ENCODE measurements around the gene AQP12B. TPM values are rescaled to one million over a fixed set of nuclear protein-coding genes. Genes with fewer than 3 reads are reported as not detected.

Gene AQP12B
- total RNA-seq, 6 experiments from 2014 or later: not detected

- WGBS (ENCODE audit: insufficient coverage, low coverage, low lambda C conversion rate, missing lambda C conversion rate): 64% methylated on average over 4 of the region's 31 CpGs
- Histone ChIP-seq H3K4me1 (no peaks in the 10 kb centered on the region), H3K4me3 (no peak overlapping the region), H3K9me3 (no peaks in the 10 kb centered on the region), H3K27ac (no peak overlapping the region), H3K36me3 (no peaks in the 10 kb centered on the region), H3K27me3 (no peaks in the 10 kb centered on the region)
- no peak for TF ChIP-seq CTCF (IDR thresholded peaks at IDR 0.05)
- TF ChIP-seq POLR2A (IDR thresholded peaks at IDR 0.05): no peak
- no peak for ATAC-seq
- DNase-seq: no peak
- intact Hi-C loops (cut with DNase I): no loop called here
Observed at GRCh38 chr2:240717681-240718581, 35.2 kb upstream of the AQP12B start.

GRCh38 chr2:240717181-240717641 lies 34.5 kb upstream of the AQP12B start:
- no peaks in the 10 kb centered on the region for H3K36me3 ChIP-seq
- intact Hi-C loops (cut with DNase I): no loop called here
- H3K4me3 ChIP-seq: no peak overlapping the region
- H3K27me3 ChIP-seq: no peaks in the 10 kb centered on the region
- TF ChIP-seq CTCF (IDR thresholded peaks at IDR 0.05) (no peak), POLR2A (IDR thresholded peaks at IDR 0.05) (no peak)
- WGBS (ENCODE audit: insufficient coverage, low coverage, low lambda C conversion rate, missing lambda C conversion rate): 90% methylated on average over 2 of the region's 18 CpGs
- DNase-seq: no peak
- no peak overlapping the region for H3K27ac ChIP-seq
- no peaks in the 10 kb centered on the region for H3K9me3 ChIP-seq
- no peaks in the 10 kb centered on the region for H3K4me1 ChIP-seq
- ATAC-seq: no peak

GRCh38 chr2:240716130-240716798 lies 33.6 kb upstream of the AQP12B start:
- intact Hi-C loops (cut with DNase I): no loop called here
- DNase-seq: peak in 1 of 3 donors; percentile 40
- no peak overlapping the region for H3K4me3 ChIP-seq
- no peak for TF ChIP-seq CTCF (IDR thresholded peaks at IDR 0.05)
- no peak for TF ChIP-seq POLR2A (IDR thresholded peaks at IDR 0.05)
- H3K27ac ChIP-seq: no peak overlapping the region
- 95% methylated on average over 7 of the region's 23 CpGs for WGBS (ENCODE audit: insufficient coverage, low coverage, low lambda C conversion rate, missing lambda C conversion rate)
- no peaks in the 10 kb centered on the region for H3K27me3 ChIP-seq
- no peak for ATAC-seq
- no peaks in the 10 kb centered on the region for H3K36me3 ChIP-seq
- H3K9me3 ChIP-seq: no peaks in the 10 kb centered on the region
- H3K4me1 ChIP-seq: no peaks in the 10 kb centered on the region

DNA sequence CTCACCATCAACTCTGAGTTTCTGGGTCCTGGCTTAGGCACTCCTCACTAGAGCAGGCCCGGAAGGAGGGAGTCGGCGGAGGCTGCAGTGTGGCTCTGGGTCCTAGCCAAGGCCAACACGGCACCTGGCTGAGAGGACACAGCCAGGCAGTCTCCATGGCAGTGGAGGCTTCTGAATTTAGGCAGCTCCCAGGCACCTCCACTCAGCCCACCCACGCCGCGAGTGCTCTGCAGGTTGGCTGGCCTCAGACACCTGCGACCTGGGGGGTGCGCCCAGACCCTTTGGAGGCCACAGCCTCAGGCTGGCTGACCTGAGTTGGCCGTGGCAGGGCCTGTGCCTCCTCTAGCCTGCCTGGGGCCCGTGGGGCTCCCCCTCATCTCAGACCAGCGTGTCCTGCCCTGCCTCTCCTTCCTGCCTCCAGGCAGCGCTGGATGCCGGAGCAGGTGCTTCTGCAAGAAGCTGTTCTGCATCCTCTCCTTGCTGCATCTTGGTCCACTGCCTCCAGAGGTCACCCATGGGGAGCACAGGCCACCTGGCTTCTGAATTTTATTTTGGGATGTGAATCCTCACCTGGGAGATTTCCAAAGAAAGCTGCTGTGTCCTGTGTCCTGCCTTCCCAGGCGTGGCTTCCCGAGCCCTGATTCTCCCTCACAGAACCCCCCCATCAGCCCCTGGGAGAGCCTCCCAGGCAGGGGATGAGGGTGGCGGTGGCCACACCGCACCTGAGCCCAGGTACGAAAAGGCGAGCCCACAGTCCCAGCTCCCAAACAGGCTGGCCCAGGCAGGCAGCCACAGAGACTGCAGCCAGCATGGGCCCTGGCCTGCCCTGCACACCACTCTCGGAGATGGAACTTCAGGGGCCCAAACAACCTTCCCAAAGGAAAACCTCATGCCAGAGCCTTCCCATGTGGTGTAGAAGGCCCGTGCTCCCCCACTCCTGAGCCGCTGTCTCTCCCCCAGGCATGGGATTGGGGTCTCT lies 32.4 kb upstream of the AQP12B start:
- Histone ChIP-seq H3K27ac (no peak overlapping the region), H3K9me3 (no peaks in the 10 kb centered on the region), H3K36me3 (no peaks in the 10 kb centered on the region), H3K4me1 (no peaks in the 10 kb centered on the region), H3K27me3 (no peaks in the 10 kb centered on the region), H3K4me3 (no peak overlapping the region)
- intact Hi-C loops (cut with DNase I): no loop called here
- peak in 1 of 3 donors; percentile 48 for DNase-seq
- TF ChIP-seq CTCF (IDR thresholded peaks at IDR 0.05): no peak
- TF ChIP-seq POLR2A (IDR thresholded peaks at IDR 0.05): no peak
- 20% methylated on average over 2 of the region's 23 CpGs for whole genome bisulfite sequencing (ENCODE audit: insufficient coverage, low coverage, low lambda C conversion rate, missing lambda C conversion rate)
- ATAC-seq: no peak

Measured in right lobe of liver (tissue), 6 donors.